ENCODE results near the gene RNF125.

Gene RNF125

DNA sequence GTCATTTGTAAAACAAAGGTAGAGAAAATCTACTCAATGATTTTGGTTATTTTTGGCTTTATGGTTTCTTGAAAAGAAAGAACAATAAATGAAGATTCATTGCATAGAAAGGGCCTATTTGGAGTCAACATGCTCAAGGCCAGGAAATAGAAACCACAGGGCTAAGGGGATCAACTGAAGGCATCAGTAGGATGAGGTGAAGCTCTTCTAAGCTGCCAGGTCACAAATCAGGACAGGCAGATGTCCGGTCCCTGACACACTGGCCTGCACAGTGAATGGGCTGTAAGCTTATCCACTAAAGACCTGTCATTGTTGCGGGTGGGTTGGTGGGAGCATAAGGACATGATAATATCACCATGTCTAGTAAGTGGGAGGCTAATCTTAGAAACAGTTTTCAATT, 41.4 kb downstream of the RNF125 start:
- no peak overlapping the region for H3K27ac ChIP-seq (ENCODE audit: low read length, poor library complexity, severe bottlenecking)
- H3K18ac ChIP-seq (ENCODE audit: low read depth in 1 of 2, low read length in 2 of 2): no peak overlapping the region
- no peaks in the 10 kb centered on the region for H3K27me3 ChIP-seq (ENCODE audit: control insufficient read depth in 1 of 2, insufficient read depth in 1 of 2, low read length in 2 of 2)
- H3K79me1 ChIP-seq (replicated peaks; ENCODE audit: low read length, poor library complexity, severe bottlenecking): no peaks in the 10 kb centered on the region
- no peaks in the 10 kb centered on the region for H3K9me3 ChIP-seq (ENCODE audit: control insufficient read depth, low read length)
- H2AK5ac ChIP-seq (ENCODE audit: low read length, severe bottlenecking): no peak overlapping the region
- H3K36me3 ChIP-seq (ENCODE audit: control insufficient read depth in 1 of 2, insufficient read depth in 2 of 2, low read depth in 1 of 2, low read length in 2 of 2): no peaks in the 10 kb centered on the region
- no peak overlapping the region for H3K23ac ChIP-seq (ENCODE audit: low read length in 2 of 2)
- no peak overlapping the region for H2BK5ac ChIP-seq (ENCODE audit: low read depth, low read length, poor library complexity, severe bottlenecking)
- no peak overlapping the region for H3K4me2 ChIP-seq (ENCODE audit: low read length, poor library complexity, severe bottlenecking)
- no peak overlapping the region for H4K8ac ChIP-seq (ENCODE audit: low read length)
- no peaks in the 10 kb centered on the region for H3K4me1 ChIP-seq (ENCODE audit: control insufficient read depth, insufficient read depth, low read depth, low read length)
- H4K91ac ChIP-seq (ENCODE audit: low read length): no peak overlapping the region
- H3K9ac ChIP-seq (ENCODE audit: low read length): no peak overlapping the region
- no peak for DNase-seq
- no peak overlapping the region for H3K4ac ChIP-seq (ENCODE audit: low read depth in 1 of 2, low read length in 2 of 2)
- H2BK15ac ChIP-seq (ENCODE audit: low read depth, poor library complexity, severe bottlenecking): no peak overlapping the region
- H2BK12ac ChIP-seq (ENCODE audit: low read length in 2 of 2): no peak overlapping the region
- WGBS: 89% methylated on average over 2 of the region's 2 CpGs
- H3K14ac ChIP-seq (ENCODE audit: low read length in 2 of 2): no peak overlapping the region
- H3K4me3 ChIP-seq (ENCODE audit: insufficient read depth in 1 of 2, low read depth in 1 of 2, low read length in 2 of 2): no peak overlapping the region
- H2AFZ ChIP-seq (ENCODE audit: low read depth, low read length): no peak overlapping the region
- no peak overlapping the region for H2BK120ac ChIP-seq (ENCODE audit: low read depth, low read length)

DNA sequence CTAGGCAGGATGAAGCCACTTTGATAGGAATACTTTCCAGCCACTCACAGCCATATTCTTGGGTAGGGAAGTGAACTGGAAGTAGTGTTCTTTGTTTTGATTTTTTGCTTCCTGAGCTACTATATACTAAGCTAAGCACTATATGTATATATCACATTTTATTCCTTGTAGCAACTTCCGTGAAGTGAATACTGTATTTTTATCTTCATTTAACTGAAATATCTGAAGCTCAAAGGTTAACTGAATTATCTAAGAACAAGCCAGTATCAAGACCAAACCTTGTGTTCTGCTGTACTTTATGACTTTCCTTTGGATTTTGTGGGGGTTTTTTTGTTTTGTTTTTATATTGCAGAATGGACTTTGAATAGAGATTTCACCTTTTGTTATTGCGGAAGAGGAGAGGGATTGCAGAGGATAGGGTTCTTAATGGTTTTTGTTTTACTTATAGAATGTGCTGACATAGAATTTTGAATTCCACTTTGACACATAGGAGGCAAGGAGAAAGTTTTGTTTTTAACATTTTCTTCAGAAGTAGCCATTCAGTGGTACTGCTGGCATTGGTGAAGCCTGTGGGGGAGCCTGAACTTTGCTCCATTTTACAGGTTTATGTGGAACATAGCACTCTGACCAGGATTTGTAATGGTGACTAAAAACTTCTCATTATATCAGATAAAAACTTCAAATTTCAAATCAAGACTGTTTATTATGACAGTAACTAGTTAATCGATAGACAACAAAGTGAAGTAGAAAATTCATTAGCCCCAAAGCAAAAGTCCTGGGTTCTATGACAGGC, 48.9 kb downstream of the RNF125 start:
- no peak for DNase-seq
- no peak overlapping the region for H3K4me3 ChIP-seq (ENCODE audit: insufficient read depth in 1 of 2, low read depth in 1 of 2, low read length in 2 of 2)
- H3K23ac ChIP-seq (ENCODE audit: low read length in 2 of 2): no peak overlapping the region
- H3K18ac ChIP-seq (ENCODE audit: low read depth in 1 of 2, low read length in 2 of 2): no peak overlapping the region
- H3K4me2 ChIP-seq (ENCODE audit: low read length, poor library complexity, severe bottlenecking): no peak overlapping the region
- H3K4me1 ChIP-seq (ENCODE audit: control insufficient read depth, insufficient read depth, low read depth, low read length): no peaks in the 10 kb centered on the region
- no peak overlapping the region for H4K91ac ChIP-seq (ENCODE audit: low read length)
- no peak overlapping the region for H3K4ac ChIP-seq (ENCODE audit: low read depth in 1 of 2, low read length in 2 of 2)
- no peak overlapping the region for H3K9ac ChIP-seq (ENCODE audit: low read length)
- H3K27ac ChIP-seq (ENCODE audit: low read length, poor library complexity, severe bottlenecking): no peak overlapping the region
- H3K36me3 ChIP-seq (ENCODE audit: control insufficient read depth in 1 of 2, insufficient read depth in 2 of 2, low read depth in 1 of 2, low read length in 2 of 2): no peaks in the 10 kb centered on the region
- H2AK5ac ChIP-seq (ENCODE audit: low read length, severe bottlenecking): no peak overlapping the region
- no peaks in the 10 kb centered on the region for H3K79me1 ChIP-seq (replicated peaks; ENCODE audit: low read length, poor library complexity, severe bottlenecking)
- H3K27me3 ChIP-seq (ENCODE audit: control insufficient read depth in 1 of 2, insufficient read depth in 1 of 2, low read length in 2 of 2): no peaks in the 10 kb centered on the region
- no peaks in the 10 kb centered on the region for H3K9me3 ChIP-seq (ENCODE audit: control insufficient read depth, low read length)
- no peak overlapping the region for H2BK120ac ChIP-seq (ENCODE audit: low read depth, low read length)
- H4K8ac ChIP-seq (ENCODE audit: low read length): no peak overlapping the region
- no peak overlapping the region for H3K14ac ChIP-seq (ENCODE audit: low read length in 2 of 2)
- no peak overlapping the region for H2AFZ ChIP-seq (ENCODE audit: low read depth, low read length)
- H2BK15ac ChIP-seq (ENCODE audit: low read depth, poor library complexity, severe bottlenecking): no peak overlapping the region
- no peak overlapping the region for H2BK12ac ChIP-seq (ENCODE audit: low read length in 2 of 2)
- H2BK5ac ChIP-seq (ENCODE audit: low read depth, low read length, poor library complexity, severe bottlenecking): no peak overlapping the region
- 93% methylated on average over 2 of the region's 3 CpGs for WGBS

DNA sequence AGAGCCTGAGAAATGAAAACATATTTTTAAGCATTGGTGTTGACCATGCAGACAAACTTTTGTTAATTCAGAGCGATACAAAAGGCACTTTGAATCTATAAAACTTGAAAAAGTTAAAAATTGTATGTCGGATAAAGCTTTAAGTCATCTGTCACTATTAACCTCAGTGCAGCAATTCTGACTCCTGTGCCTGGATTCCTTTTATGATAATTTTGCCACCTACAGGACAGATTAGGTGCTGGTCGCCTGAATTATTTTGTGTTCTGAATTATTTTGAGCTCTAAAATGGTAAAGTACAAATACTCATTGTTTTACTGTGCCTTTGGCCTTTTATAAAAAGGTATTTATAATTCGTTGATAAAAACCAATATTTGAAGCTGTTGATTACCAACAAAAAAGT, 53.7 kb downstream of the RNF125 start:
- Histone ChIP-seq H3K9me3 (ENCODE audit: control insufficient read depth, low read length) (no peaks in the 10 kb centered on the region), H3K18ac (ENCODE audit: low read depth in 1 of 2, low read length in 2 of 2) (no peak overlapping the region), H3K4ac (ENCODE audit: low read depth in 1 of 2, low read length in 2 of 2) (no peak overlapping the region), H2BK5ac (ENCODE audit: low read depth, low read length, poor library complexity, severe bottlenecking) (no peak overlapping the region), H2AFZ (ENCODE audit: low read depth, low read length) (no peak overlapping the region), H3K27me3 (ENCODE audit: control insufficient read depth in 1 of 2, insufficient read depth in 1 of 2, low read length in 2 of 2) (no peaks in the 10 kb centered on the region), H3K27ac (ENCODE audit: low read length, poor library complexity, severe bottlenecking) (no peak overlapping the region), H3K79me1 (replicated peaks; ENCODE audit: low read length, poor library complexity, severe bottlenecking) (no peaks in the 10 kb centered on the region), H3K4me3 (ENCODE audit: insufficient read depth in 1 of 2, low read depth in 1 of 2, low read length in 2 of 2) (no peak overlapping the region), H3K9ac (ENCODE audit: low read length) (no peak overlapping the region), H2BK12ac (ENCODE audit: low read length in 2 of 2) (no peak overlapping the region), H3K23ac (ENCODE audit: low read length in 2 of 2) (no peak overlapping the region), H4K8ac (ENCODE audit: low read length) (no peak overlapping the region), H2BK15ac (ENCODE audit: low read depth, poor library complexity, severe bottlenecking) (no peak overlapping the region), H2AK5ac (ENCODE audit: low read length, severe bottlenecking) (no peak overlapping the region), H3K4me2 (ENCODE audit: low read length, poor library complexity, severe bottlenecking) (no peak overlapping the region), H3K36me3 (ENCODE audit: control insufficient read depth in 1 of 2, insufficient read depth in 2 of 2, low read depth in 1 of 2, low read length in 2 of 2) (no peaks in the 10 kb centered on the region), H3K14ac (ENCODE audit: low read length in 2 of 2) (no peak overlapping the region), H3K4me1 (ENCODE audit: control insufficient read depth, insufficient read depth, low read depth, low read length) (no peaks in the 10 kb centered on the region), H2BK120ac (ENCODE audit: low read depth, low read length) (no peak overlapping the region), H4K91ac (ENCODE audit: low read length) (no peak overlapping the region)
- WGBS: 96% methylated on average over 3 of the region's 4 CpGs
- no peak for DNase-seq

DNA sequence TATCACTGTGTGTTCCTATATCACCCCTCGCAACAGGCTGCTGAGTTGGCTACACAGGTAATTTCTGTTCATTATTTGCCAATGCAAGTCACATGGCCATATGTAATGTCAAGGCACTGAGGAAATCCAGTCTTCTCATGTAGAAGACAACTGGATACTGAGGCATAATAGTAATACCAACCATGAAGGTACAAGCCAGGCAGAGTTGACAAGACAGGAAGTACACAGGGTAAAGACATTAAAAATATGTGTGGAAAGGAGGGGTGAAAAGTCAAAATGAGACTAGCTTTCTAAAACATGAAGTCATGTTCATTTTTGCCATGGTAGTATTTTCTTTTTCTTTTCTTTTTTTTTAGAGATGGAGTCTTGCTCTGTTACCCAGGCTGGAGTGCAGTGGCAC, 55.6 kb downstream of the RNF125 start:
- H4K8ac ChIP-seq (ENCODE audit: low read length): no peak overlapping the region
- H2BK15ac ChIP-seq (ENCODE audit: low read depth, poor library complexity, severe bottlenecking): no peak overlapping the region
- H3K14ac ChIP-seq (ENCODE audit: low read length in 2 of 2): no peak overlapping the region
- H3K23ac ChIP-seq (ENCODE audit: low read length in 2 of 2): no peak overlapping the region
- no peak overlapping the region for H2BK12ac ChIP-seq (ENCODE audit: low read length in 2 of 2)
- no peak overlapping the region for H3K4me2 ChIP-seq (ENCODE audit: low read length, poor library complexity, severe bottlenecking)
- no peaks in the 10 kb centered on the region for H3K27me3 ChIP-seq (ENCODE audit: control insufficient read depth in 1 of 2, insufficient read depth in 1 of 2, low read length in 2 of 2)
- H3K27ac ChIP-seq (ENCODE audit: low read length, poor library complexity, severe bottlenecking): no peak overlapping the region
- WGBS: 100% methylated on average over 1 of the region's 1 CpG
- H2AK5ac ChIP-seq (ENCODE audit: low read length, severe bottlenecking): no peak overlapping the region
- no peaks in the 10 kb centered on the region for H3K9me3 ChIP-seq (ENCODE audit: control insufficient read depth, low read length)
- no peak overlapping the region for H4K91ac ChIP-seq (ENCODE audit: low read length)
- no peaks in the 10 kb centered on the region for H3K4me1 ChIP-seq (ENCODE audit: control insufficient read depth, insufficient read depth, low read depth, low read length)
- no peak overlapping the region for H3K18ac ChIP-seq (ENCODE audit: low read depth in 1 of 2, low read length in 2 of 2)
- H3K4me3 ChIP-seq (ENCODE audit: insufficient read depth in 1 of 2, low read depth in 1 of 2, low read length in 2 of 2): no peak overlapping the region
- no peak overlapping the region for H2AFZ ChIP-seq (ENCODE audit: low read depth, low read length)
- no peak overlapping the region for H3K4ac ChIP-seq (ENCODE audit: low read depth in 1 of 2, low read length in 2 of 2)
- H2BK5ac ChIP-seq (ENCODE audit: low read depth, low read length, poor library complexity, severe bottlenecking): no peak overlapping the region
- DNase-seq: no peak
- no peaks in the 10 kb centered on the region for H3K36me3 ChIP-seq (ENCODE audit: control insufficient read depth in 1 of 2, insufficient read depth in 2 of 2, low read depth in 1 of 2, low read length in 2 of 2)
- no peak overlapping the region for H2BK120ac ChIP-seq (ENCODE audit: low read depth, low read length)
- H3K9ac ChIP-seq (ENCODE audit: low read length): no peak overlapping the region
- H3K79me1 ChIP-seq (replicated peaks; ENCODE audit: low read length, poor library complexity, severe bottlenecking): no peaks in the 10 kb centered on the region
